Endodermal cell (in vitro differentiated cells): ENCODE measurements around the gene CADM1. TPM values are rescaled to one million over a fixed set of nuclear protein-coding genes. Genes with fewer than 3 reads are reported as not detected.

Experiments
- DNase-seq: peaks from one replicate; pipeline ENCODE4 v3.0.0-alpha.2; 2017
- H3K27ac ChIP-seq: 2 replicates; pipeline ENCODE4 v1.5.1; 2013; ENCODE audit warnings: mild to moderate bottlenecking, low read depth, low read length, moderate library complexity
- H3K27me3 ChIP-seq: 2 replicates; pipeline ENCODE4 v1.6.1; 2013; ENCODE audit warnings: mild to moderate bottlenecking, low read length, moderate library complexity; ENCODE audit not compliant: insufficient read depth, control insufficient read depth, poor library complexity, severe bottlenecking
- H3K36me3 ChIP-seq: 2 replicates; pipeline ENCODE4 v1.7.0; 2013; ENCODE audit warnings: mild to moderate bottlenecking, low read length, moderate library complexity; ENCODE audit not compliant: control insufficient read depth, insufficient read depth
- H3K4me1 ChIP-seq: one replicate; pipeline ENCODE4 v1.7.0; 2013; ENCODE audit warnings: low read length; ENCODE audit not compliant: control insufficient read depth, insufficient read depth
- H3K4me3 ChIP-seq: 2 replicates; pipeline ENCODE4 v1.5.1; 2013; ENCODE audit warnings: mild to moderate bottlenecking, low read length, moderate library complexity
- H3K9ac ChIP-seq: 2 replicates; pipeline ENCODE4 v1.6.1; 2013; ENCODE audit warnings: mild to moderate bottlenecking, low read length, moderate library complexity; ENCODE audit not compliant: poor library complexity, severe bottlenecking; ENCODE audit errors: extremely low read depth
- H3K9me3 ChIP-seq: 2 replicates; pipeline ENCODE4 v1.6.1; 2013; ENCODE audit warnings: mild to moderate bottlenecking, low read length, moderate library complexity; ENCODE audit not compliant: control insufficient read depth
- H3K27ac Mint-ChIP-seq: 2 replicates; pipeline ENCODE4 v1.8.0; 2020; ENCODE audit warnings: mixed read lengths
- H3K27me3 Mint-ChIP-seq: 2 replicates; pipeline ENCODE4 v1.8.0; 2021; ENCODE audit warnings: mild to moderate bottlenecking, mixed read lengths; ENCODE audit not compliant: insufficient read depth
- H3K36me3 Mint-ChIP-seq: 2 replicates; pipeline ENCODE4 v1.8.0; 2020; ENCODE audit warnings: low read depth, mixed read lengths
- H3K4me1 Mint-ChIP-seq: 2 replicates; pipeline ENCODE4 v1.8.0; 2020; ENCODE audit warnings: mixed read lengths
- H3K4me3 Mint-ChIP-seq: 2 replicates; pipeline ENCODE4 v1.8.0; 2020; ENCODE audit warnings: mild to moderate bottlenecking, moderate library complexity, mixed read lengths
- H3K9me3 Mint-ChIP-seq: 2 replicates; pipeline ENCODE4 v1.8.0; 2020; ENCODE audit warnings: mild to moderate bottlenecking, mixed read lengths
- CTCF ChIP-seq: fragments of 200-600 bp; sonication (generic); conservative IDR thresholded peaks from 2 replicates; pipeline ENCODE4 v1.5.0; 2021; ENCODE audit warnings: antibody characterized with exemption, mild to moderate bottlenecking
- WGBS, 2 experiments: methylation state at CpG; one replicate each; pipeline versions ENCODE4 v1.1.5 to v1.1.7; 2013; ENCODE audit warnings: missing lambda C conversion rate in 2 of 2, mixed read lengths in 1 of 2; ENCODE audit not compliant: insufficient coverage in 1 of 2, insufficient read length in 1 of 2; 5-methylcytosine and 5-hydroxymethylcytosine counted together
- total RNA-seq, 2 donors: library from RNA; stranded (reverse); fragmentation: NEBNext Ultra II Directional in 1 of 2; extraction: Animal tissue kit (Norgen Biotek cat#: 25700) in 1 of 2; gene quantifications; 2 replicates in 1 of 2; 3 replicates in 1 of 2; pipeline ENCODE4 v1.2.1, GENCODE V29; 2021

Gene CADM1
- total RNA-seq, 2 donors from 2014 or later = 76.3 to 88.2 TPM

GRCh38 chr11:115544422-115544948 lies 40.3 kb upstream of the CADM1 start:
- peaks cover 6% of the 10 kb centered on the region for H3K27me3 Mint-ChIP-seq
- Histone ChIP-seq H3K4me1 (peaks cover 21% of the 10 kb centered on the region), H3K36me3 (no peaks in the 10 kb centered on the region), H3K4me3 (no peak overlapping the region), H3K9me3 (no peaks in the 10 kb centered on the region), H3K9ac (no peak overlapping the region), H3K27me3 (no peaks in the 10 kb centered on the region), H3K27ac (no peak overlapping the region)
- no peaks in the 10 kb centered on the region for H3K9me3 Mint-ChIP-seq
- peaks cover 32% of the 10 kb centered on the region for H3K4me1 Mint-ChIP-seq
- H3K4me3 Mint-ChIP-seq = no peak overlapping the region
- no peaks in the 10 kb centered on the region for H3K36me3 Mint-ChIP-seq
- DNase-seq = no peak
- H3K27ac Mint-ChIP-seq = no peak overlapping the region
- TF ChIP-seq CTCF = no peak
- 71 to 80% methylated on average over 1 of the region's 2 CpGs for WGBS, 2 experiments

GRCh38 chr11:115541518-115541917 lies 37.3 kb upstream of the CADM1 start:
- no peak overlapping the region for H3K27ac ChIP-seq
- no peaks in the 10 kb centered on the region for H3K36me3 Mint-ChIP-seq
- 66 to 85% methylated on average over 5 to 7 of the region's 8 CpGs for WGBS, 2 experiments
- H3K4me3 Mint-ChIP-seq = no peak overlapping the region
- H3K36me3 ChIP-seq = no peaks in the 10 kb centered on the region
- no peaks in the 10 kb centered on the region for H3K27me3 ChIP-seq
- H3K4me1 Mint-ChIP-seq = peaks cover 20% of the 10 kb centered on the region
- H3K9me3 ChIP-seq = no peaks in the 10 kb centered on the region
- no peaks in the 10 kb centered on the region for H3K9me3 Mint-ChIP-seq
- H3K9ac ChIP-seq = no peak overlapping the region
- no peak for TF ChIP-seq CTCF
- peaks cover 18% of the 10 kb centered on the region for H3K4me1 ChIP-seq
- DNase-seq = no peak
- H3K27ac Mint-ChIP-seq = peak overlapping the region; percentile 59
- no peak overlapping the region for H3K4me3 ChIP-seq
- peaks cover 14% of the 10 kb centered on the region for H3K27me3 Mint-ChIP-seq

DNA sequence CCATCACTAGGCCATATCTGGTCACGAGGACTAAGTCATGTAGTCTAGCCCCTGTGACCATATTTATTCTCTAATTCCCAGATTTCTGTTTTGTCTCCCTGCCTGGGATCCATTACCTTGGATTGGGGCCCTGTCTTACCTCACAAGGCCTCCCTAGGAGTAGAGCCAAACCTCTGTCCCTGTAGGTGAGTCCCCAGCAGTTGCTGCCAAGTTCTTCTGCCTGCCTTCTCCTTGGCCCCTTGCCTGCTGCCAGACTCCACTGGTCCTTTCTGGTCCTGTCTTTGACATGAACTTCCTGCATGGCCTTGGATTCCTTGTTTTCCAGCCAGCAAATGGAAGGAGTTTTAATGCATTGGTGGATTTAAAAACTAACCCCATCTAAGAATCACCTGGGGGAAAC lies 35.6 kb upstream of the CADM1 start:
- H3K27me3 Mint-ChIP-seq = peaks cover 17% of the 10 kb centered on the region
- H3K9ac ChIP-seq = no peak overlapping the region
- H3K27ac ChIP-seq = no peak overlapping the region
- no peaks in the 10 kb centered on the region for H3K27me3 ChIP-seq
- H3K36me3 Mint-ChIP-seq = no peaks in the 10 kb centered on the region
- H3K4me3 Mint-ChIP-seq = no peak overlapping the region
- peaks cover 30% of the 10 kb centered on the region for H3K4me1 ChIP-seq
- H3K27ac Mint-ChIP-seq = no peak overlapping the region
- TF ChIP-seq CTCF = no peak
- H3K9me3 Mint-ChIP-seq = no peaks in the 10 kb centered on the region
- peaks cover 36% of the 10 kb centered on the region for H3K4me1 Mint-ChIP-seq
- 86 to 89% methylated on average over 1 of the region's 1 CpG for WGBS, 2 experiments
- H3K36me3 ChIP-seq = no peaks in the 10 kb centered on the region
- no peaks in the 10 kb centered on the region for H3K9me3 ChIP-seq
- DNase-seq = peak; percentile 15
- no peak overlapping the region for H3K4me3 ChIP-seq
